Omental fat pad (tissue), 4 donors: ENCODE results near the gene TBC1D22A. TPM values are rescaled to one million over a fixed set of nuclear protein-coding genes. Genes with fewer than 3 reads are reported as not detected.

ENCODE experiments used
- ATAC-seq: fragments of 150-250 bp; one replicate; pipeline ENCODE4 v1.9.1; 2016; ENCODE audit warnings: mild to moderate bottlenecking, moderate library complexity; ENCODE audit not compliant: low FRiP score
- DNase-seq: peaks from one replicate; pipeline ENCODE4 v3.0.0-alpha.2; 2019; ENCODE audit warnings: low spot score
- CTCF ChIP-seq, 3 donors: fragments of 450-650 bp; IDR thresholded peaks; one replicate each; pipeline ENCODE4 v1.5.1; 2016 to 2017; ENCODE audit warnings: antibody characterized with exemption in 3 of 3, mild to moderate bottlenecking in 3 of 3, moderate library complexity in 2 of 3
- total RNA-seq, 4 donors: library from RNA; depleted of rRNA; stranded (reverse); fragments of >200 nt; gene quantifications; one replicate each; pipeline ENCODE4 v1.1.0, GENCODE V29; 2016

Gene TBC1D22A
- total RNA-seq, 4 donors from 2014 or later, result 21.3 to 31.2 (median 24.5) TPM

GRCh38 chr22:46884365-46884764, 121.9 kb downstream of the TBC1D22A start:
- TF ChIP-seq CTCF (IDR thresholded peaks at IDR 0.05), result no peak
- no peak for DNase-seq
- ATAC-seq, result no peak

GRCh38 chr22:46887978-46888377, 125.5 kb downstream of the TBC1D22A start:
- no peak for TF ChIP-seq CTCF (IDR thresholded peaks at IDR 0.05)
- no peak for DNase-seq
- ATAC-seq, result no peak

- DNase-seq (no peak), ATAC-seq (no peak)
- no peak for TF ChIP-seq CTCF (IDR thresholded peaks at IDR 0.05)
Measured at GRCh38 chr22:46890819-46891218, 128.4 kb downstream of the TBC1D22A start.

GRCh38 chr22:46891382-46891951, 129.0 kb downstream of the TBC1D22A start:
- TF ChIP-seq CTCF (IDR thresholded peaks at IDR 0.05), result no peak
- DNase-seq (no peak), ATAC-seq (no peak)

- no peak for ATAC-seq
- no peak for TF ChIP-seq CTCF (IDR thresholded peaks at IDR 0.05)
- no peak for DNase-seq
Measured at GRCh38 chr22:46892866-46893265, 130.4 kb downstream of the TBC1D22A start.

- no peak for ATAC-seq
- TF ChIP-seq CTCF (IDR thresholded peaks at IDR 0.05), result no peak
- DNase-seq, result no peak
Measured at GRCh38 chr22:46893281-46894020, 131.0 kb downstream of the TBC1D22A start.
